ENCODE data around the gene CCKAR.
"Not testable (repeated sequence)": the region's sequence is repeated elsewhere in the genome, so short reads cannot be mapped to it uniquely, and the experiment has no call there.

CCKAR gene, protein sequence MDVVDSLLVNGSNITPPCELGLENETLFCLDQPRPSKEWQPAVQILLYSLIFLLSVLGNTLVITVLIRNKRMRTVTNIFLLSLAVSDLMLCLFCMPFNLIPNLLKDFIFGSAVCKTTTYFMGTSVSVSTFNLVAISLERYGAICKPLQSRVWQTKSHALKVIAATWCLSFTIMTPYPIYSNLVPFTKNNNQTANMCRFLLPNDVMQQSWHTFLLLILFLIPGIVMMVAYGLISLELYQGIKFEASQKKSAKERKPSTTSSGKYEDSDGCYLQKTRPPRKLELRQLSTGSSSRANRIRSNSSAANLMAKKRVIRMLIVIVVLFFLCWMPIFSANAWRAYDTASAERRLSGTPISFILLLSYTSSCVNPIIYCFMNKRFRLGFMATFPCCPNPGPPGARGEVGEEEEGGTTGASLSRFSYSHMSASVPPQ
- total RNA-seq = 0 reads per million in 2 donors

DNA sequence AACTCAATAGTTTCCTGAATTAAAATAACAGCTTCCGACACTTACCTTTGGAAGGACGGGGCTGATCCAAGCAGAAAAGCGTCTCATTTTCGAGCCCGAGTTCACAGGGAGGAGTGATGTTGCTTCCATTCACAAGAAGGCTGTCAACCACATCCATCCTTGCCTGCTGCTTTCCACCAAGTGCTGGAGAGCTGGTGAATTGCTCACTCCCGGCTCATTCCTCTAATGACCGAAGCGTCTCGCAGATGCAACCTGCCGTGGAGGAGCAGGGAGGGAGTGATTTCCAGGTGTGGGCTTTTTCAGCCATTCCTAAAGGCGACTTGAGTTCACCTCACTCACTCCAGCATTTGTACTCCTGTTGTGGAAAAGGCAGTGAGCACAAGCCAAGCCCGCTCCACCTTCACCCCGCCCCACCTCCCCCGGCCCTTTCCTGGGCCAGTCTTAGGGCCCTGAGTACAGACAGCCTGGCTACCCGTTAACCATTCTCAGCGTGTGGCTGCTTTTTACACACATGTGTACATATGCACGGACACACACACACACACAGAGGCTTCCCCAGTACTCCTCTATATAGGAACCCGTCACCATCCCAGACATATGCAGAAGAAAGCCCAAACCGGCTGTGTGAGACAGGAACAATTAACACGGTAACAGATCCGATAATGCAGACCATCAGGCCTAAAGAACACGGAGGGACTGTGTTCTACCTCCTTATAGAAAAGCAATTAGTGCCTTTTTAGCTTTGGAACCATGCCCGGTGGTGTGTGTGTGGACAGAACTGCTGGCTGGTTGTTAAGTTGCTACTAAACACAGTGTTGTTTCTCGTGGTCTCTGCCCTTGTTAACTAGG is at the start of gene CCKAR:
TSS of gene CCKAR (minus strand) at position 374 of the 849 bp plus-strand sequence. CDS start at position 157, 217 bp downstream.
- DNase-seq = no peak

DNA sequence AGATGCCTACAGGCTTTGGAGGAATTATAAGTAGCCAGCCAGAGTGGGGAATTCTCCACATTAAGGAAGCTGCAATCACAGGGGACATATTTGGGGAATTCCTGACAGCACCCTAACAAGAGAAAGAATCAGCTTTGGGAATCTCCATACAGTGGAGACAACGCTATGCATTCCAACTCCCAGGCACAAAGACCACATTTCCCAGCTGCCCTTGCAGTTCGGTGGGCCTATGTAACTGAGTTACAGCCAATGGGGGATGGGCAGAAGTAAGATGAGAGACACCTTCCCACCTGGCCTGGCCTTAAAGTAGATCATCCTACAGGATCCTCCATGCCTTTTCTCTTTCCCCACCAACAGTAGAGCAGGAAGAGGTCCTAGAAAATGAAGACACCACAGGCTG is 43.4 kb upstream of the CCKAR start:
- DNase-seq = no peak

DNA sequence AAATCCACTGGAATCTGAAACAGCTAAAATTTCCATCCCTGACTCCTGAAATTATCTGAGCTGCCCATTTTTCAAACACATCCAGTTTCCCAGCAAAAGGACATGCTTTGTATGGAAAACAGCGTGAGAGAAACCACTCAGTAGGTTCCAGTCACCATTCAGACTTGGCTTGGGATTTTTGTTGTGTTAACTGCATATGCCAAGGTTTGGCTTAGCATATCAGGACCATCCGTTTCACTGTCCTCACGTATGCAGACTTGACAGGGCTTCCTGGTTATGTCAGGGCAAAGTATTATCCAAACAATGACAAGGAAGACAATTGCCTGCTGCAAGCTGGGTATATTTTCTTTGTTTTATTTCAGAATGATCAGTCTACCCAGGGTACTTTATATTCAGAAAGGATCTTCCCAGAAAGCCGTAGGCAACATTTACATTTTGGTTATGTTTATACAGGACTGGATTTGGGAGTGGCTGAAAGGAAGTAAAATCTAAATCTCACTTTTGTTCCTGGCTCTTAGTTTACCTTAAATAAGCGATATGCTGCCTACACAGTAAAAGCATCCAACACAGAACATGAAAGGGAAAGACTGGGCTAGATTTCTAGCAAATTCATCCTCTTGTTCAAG is 41.3 kb upstream of the CCKAR start:
- no peak for DNase-seq

DNA sequence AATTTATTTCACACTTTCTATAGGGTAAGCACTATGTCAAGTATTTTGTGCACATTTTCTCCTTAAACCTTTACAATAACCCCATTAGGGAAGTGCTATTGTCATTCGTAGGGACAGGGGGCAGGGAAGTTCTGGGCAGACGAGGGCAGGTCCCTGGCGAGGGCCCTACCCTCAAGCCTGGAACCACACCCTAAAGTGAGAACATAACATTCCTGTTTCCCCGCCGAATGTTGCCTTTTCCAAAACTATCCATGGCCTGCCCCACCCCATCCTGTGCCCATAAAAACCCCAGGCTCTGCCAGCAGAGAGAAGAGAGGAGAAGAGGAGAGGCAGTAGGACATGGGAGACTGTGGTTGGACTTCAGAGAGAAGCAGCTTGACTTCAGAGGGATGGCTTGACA is 39.8 kb upstream of the CCKAR start:
- no peak for DNase-seq

DNA sequence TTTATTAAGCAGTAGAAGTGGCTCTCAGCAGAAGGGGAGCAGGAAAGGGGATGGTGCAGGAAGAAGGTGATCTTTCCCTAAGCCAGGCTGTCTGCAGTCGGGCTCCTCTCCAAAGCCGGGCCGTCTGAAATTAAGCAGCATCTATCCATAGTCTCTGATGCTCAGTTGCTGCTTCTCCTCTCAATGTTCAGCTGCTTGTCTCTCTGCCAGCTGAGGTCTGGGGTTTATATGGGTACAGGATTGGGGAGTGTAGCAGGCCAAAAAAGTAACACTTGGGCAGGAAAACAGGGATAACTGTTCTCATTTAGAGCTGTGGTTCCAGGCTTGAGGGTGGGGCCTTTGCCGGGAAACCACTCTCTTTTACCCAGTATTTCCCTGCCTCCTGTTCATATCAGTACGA is 39.2 kb upstream of the CCKAR start:
- DNase-seq = no peak

DNA sequence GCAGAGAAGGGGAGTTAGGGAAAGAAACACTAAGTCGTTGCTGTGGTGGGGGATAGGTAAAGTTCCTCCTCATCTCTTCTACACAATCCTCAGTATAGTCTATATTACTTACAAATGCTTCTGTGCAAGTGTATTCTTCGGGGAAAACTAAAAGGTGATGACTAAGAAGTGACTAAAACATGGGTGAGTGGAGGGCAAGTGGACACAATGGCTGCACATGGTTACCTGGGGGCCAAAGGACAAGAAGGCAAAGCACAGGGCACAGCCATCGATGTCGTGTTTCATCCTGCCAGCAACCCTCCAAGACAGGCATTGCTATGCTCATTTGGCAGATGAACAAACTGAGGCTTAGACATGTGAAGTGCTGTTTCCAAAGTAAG is 35.5 kb upstream of the CCKAR start:
- DNase-seq = no peak

DNA sequence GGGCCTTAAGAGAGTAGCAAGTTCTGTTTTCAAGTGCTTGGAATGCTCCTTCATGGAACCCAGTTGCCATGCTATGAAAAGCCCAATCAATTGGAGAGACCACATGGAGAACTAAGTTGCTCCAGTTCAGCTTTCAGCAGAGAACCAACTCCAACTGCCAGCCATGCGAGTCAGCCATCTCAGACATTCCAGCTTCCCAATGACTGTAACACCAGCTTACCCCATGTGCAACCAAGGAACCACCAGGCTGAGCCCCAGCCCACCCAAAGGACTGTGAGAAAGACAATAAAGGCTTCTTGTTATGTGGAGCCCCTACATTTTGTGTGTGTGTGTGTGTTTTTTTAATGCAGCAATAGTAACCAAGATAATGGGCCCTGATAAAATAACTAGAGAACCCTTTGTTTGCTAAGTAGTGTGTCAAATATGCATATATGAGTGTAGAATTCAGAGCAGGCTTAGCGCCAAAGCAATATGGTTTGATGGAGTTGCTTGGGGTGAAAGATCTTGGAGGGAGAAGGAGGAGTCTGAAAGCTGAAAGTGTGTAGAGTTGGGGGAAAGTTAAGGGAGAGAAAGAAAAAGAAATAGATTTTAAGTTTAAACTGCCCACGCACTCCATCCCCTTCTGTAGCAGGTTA is 35.0 kb upstream of the CCKAR start:
- no peak for DNase-seq

DNA sequence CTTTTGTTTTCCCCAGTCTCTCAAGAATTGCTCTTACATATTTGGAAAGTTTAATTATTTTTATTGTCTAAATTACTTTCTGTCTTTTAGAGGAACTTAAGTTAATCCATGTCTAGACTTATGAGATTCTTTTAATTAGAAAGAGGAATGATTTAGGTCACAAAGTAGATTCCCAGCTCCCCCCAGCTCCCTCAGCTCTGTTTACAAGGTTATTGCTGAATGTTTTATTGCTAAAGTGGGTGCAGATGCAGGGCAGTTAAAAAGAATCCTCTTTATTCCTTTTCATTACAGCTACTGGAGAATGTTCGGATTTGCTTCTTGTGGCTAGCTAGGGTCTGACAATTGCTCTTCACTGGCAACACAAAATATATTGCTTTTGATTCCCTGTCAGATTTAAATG is 33.7 kb upstream of the CCKAR start:
- no peak for DNase-seq

DNA sequence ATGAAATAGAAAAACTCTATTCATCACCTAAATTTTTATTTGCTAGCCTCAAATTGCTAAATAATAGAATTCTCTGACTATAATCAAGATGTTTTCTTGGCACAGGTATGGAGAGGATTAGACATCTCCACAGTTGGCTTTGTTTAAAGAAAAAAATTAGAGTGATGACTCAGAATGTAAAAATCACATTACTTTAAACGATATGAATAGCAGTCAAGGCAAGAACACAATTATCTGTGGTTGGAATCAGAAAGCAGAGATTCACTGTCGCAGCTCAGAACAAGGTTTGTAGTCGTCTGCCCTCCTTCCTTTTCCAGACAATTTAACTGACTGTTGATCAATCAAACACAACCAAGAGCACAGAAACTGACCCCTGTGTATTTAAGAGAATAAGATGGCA is 32.2 kb upstream of the CCKAR start:
- no peak for DNase-seq

DNA sequence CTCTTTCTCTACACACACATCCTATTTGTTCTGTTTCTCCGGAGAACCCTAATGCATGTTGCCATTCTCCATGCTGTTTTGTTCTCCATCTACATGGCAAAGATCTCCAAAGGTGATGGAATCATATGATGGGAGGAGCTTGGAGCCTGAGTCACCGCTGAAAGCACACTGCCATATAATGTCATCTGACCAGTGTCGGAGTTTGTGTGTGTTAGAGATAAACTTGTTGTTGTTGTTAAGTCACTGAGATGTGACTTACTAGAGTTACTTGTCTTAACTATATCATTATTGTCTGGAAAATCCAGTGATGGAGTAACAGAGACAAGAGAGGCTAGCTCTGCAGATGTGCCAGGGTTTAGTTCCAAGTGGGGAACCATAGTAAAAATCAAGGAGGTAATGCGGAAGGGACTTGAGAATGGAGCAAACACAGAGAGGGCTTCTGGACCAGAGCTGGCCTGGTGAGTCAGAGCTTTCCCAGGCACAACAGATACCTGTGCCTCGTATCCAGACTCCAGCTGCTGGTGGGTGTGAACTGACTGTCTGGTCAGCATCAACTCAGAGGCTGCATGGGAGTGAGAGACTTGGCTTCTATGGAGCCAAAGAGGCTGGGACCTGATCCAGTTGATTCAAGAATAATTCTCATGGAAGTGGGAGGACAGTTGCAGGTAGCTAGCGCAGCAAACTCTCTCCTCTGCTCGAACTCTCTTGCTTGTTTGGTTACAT is 30.6 kb upstream of the CCKAR start:
- no peak for DNase-seq

DNA sequence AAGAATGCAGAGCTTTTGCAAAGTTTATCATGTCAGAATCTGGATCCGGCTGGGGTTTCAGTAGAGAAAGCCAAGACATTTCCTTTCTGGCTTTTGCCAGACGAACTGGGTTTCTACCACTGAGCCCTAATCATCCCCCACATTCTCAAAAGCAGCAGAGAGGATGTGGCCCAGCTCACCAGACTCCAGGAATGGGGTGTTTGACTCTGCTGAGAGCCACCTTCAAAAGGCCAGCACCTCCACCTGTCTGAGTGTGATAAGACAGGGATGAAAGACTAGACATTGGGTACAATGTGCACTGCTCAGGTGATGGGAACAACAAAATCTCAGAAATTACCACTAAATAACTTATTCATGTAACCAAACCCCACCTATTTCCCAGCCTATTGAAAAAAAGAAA is 25.7 kb upstream of the CCKAR start:
- no peak for DNase-seq

DNA sequence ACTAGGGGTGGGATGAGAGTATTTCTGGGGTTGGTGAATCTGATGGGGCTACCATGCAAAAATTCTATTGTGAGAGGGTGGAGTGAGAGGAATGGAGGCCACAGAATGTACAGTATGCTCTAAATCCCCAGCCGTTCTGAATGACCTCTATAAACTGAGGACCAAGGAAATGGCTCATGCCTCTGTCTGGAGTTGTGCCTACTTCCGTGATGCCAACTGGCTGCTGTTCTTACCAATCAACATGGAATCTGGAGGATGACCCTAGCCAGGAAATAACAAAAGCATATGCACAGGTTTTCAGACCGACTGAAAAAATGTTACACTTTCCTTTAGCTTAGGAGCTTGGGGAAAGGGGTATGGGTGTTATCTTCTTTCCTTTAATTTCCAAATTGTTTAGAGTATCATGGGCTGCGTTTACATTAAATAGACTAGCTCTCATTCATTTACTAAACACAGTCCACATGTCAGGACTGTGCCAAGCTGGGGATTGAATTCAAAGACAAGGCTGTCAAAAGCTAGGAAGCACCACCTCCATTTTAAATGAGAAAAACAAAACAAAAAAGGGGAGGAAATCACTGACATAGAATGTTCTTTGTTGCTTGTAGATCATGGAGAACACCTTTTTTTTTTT is 20.2 kb upstream of the CCKAR start:
- no peak for DNase-seq

DNA sequence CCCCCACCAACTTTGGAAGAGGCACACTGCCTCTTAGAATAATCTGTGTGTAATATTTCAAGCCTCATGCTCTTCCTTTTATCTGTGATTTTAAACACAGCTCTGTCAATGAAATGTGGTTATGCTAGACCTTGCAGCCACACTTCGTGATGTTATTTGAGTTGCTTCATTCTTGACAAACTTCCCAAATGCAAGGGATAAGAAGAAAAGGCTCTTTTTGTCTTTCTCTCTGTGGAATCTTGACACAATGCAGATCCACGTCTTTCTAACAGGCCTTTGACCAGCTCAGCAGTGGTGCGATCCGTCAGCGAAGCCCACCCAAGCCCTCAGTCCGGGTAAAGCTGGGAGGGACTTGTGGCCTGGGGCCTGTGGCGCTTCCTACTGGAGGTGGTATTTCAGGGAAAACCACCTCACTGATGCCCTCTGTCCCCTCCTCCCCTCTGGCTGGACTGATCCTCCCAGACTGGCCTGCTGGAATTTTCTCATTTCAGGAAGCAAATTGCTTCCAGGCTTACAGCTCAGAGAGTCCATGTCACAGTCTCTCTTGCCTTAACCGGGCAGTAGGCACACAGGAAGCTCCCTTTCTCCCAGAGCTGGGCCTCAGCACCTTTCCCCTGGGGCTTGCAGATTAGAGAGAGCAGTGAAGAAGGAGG is 19.5 kb upstream of the CCKAR start:
- DNase-seq = no peak

DNA sequence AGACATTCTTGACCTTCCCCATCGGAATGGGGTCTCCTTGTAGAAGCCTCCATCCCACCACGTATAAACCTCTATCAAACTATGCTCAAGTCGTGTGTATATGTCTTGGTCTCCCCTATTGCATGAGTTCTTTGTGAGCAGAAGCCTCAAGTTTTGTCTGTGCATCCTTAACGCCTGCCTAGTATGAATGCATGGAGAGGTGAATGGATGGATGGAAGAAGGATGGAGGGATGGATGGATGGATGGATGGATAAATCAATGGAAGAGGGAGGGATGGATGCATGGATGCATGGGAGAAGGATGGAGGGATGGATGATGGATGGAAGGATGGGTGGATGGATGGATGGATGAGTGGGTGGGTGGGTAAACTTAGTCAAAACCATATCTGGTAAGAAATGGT is 17.0 kb upstream of the CCKAR start:
- no peak for DNase-seq

DNA sequence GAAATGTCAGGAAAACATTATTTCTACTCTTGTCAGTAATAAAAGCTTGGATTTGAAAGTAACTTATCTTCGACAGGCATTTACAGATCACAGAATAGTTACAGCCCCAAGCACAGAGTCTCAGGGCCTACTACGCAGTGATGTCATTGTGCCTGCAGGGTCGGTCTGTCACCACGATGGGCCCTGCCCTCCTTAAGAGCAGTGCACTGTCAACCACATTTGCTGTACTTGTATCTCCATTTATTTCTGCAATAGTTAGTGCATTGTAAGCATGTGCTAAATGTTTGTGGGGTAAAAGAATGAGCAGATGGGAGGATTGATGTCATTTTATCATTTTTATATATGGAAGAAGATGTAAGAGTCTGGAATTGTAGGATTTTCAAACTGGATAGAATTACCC is 13.6 kb upstream of the CCKAR start:
- no peak for DNase-seq

DNA sequence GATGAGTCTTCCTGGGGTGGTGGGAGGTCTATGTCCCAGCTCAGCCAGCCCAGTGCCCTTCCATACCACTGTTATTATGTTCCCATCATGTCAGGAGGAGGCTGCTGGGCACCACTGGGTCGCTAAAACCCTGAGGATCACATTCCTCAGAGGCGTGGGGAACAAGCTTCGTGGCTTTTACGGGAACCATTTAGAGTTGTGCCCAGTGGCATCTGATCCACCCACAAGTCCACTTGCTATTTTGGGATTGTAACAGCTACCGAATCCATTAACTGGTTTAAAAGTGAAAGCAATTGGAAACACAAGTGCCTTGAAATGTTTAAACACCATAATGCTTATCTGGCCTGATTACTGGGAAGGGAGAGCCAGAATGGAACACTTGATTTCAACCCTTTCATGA is 13.1 kb upstream of the CCKAR start:
- DNase-seq = no peak

DNA sequence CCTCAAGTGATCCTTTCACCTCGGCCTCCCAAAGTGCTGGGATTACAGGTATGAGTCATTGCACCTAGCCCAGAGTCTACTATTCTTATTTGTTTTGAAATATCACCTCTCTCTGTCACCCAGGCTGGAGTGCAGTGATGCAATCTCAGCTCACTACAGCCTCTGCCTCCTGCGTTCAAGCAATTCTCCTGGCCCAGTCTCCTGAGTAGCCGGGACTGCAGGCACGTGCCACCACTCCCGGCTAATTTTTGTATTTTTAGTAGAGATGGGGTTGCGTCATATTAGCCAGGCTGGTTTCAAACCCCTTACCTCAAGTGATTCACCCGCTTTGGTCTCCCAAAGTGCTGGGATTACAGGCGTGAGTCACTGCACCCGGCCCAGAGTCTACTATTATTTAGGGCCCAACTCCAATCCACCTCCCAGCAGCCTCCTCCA is 10.3 kb upstream of the CCKAR start:
- not testable (repeated sequence) for DNase-seq

DNA sequence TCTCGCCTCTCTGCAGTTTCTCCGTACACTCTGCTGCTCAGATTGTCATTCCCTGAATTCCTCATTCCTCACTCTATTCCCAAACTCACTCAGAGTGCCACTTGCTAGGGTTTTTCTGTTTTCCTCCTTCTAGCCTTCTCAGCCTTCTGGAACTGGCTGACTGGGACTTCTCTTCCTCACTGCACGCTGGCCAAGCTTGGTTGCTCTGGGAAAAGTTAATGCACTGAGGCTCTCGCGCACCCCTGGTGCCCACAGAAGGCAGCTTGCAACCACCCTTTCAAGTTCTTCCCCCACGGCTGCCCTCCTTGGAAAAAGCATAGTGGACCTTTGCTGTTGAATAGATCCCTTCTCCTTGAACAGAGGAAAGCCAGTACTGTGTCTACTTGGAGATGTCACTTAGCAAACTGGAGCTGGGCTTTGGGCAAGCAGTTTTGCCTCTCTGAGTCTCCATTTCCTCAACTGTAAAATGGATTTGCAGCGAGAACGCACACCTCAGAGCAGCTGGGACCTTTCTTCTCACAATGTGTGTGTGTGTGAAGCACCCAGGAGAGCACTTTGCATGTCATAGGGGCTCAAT is 6.0 kb upstream of the CCKAR start:
- no peak for DNase-seq

DNA sequence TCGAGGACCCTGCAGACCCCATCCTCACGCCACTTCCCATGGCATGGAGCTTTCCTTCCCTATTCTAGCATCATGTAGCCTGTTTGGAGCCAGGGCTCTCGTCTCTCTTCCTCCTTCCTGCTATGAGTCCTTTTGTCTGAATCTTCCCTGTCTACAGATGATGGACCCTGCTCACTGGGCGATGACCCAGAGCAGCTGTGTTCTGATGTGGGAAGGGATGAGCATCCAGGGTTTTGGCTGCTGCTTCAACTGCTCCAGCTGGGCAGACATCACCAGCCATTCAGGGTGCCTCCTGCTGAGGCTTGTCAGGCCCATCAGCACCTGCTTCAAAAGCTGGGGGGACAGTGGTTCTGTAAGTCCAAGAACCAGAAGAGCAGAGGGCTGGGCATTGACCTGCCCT is 3.2 kb upstream of the CCKAR start:
- no peak for DNase-seq

DNA sequence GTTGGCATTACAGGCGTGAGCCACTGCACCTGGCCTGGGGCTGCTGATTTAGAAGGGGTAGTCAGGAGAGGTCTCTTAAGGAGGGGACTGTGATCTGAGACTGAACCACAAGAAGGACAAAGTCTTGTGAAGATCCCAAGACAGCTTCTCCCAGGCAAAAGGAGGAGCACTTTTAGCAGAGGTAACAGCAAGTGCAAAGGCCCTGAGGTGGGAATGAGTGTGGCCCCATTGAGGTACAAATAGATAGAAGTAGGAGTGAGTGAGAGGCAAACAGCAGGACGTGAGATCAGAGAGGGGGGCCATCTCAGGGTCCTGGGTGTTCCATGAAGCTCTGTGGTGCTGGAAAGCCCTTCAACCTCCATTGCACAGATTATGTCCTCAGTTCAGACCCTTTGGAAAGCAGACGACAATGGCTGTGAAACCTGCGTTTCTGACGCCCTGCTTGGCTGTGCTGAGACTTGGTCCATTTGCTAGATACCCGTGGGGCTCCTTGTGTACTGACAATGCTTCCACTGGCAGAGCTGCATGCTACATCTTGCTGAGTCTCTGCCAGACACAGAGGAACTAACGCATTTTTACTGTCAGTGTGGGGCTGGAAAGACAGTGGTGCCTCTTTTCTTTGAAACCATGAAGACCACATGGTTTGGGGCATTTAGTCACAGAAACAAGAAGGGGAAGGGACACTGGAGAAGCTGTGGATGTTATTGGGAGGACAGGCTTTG is 1.3 kb upstream of the CCKAR start:
- DNase-seq = no peak

Measured in T-helper 9 cell (primary cell).